Lung (tissue), 12 donors: ENCODE results near the gene USP33. TPM values are rescaled to one million over a fixed set of nuclear protein-coding genes. Genes with fewer than 3 reads are reported as not detected.

ENCODE experiments used
- ATAC-seq: fragments of 200-7000 bp; cut with Tn5 transposase; one replicate; pipeline ENCODE4 v1.9.1; 2020; ENCODE audit warnings: moderate number of reproducible peaks; ENCODE audit not compliant: insufficient read depth, low FRiP score
- DNase-seq, 3 donors: peaks; one replicate each; pipeline ENCODE4 v3.0.0-alpha.2; 2013 to 2017
- H3K27ac ChIP-seq, 2 donors: one replicate each; pipeline ENCODE4 v1.5.1; 2013; ENCODE audit warnings: mild to moderate bottlenecking in 2 of 2, moderate library complexity in 2 of 2, control low read depth in 1 of 2, inconsistent platforms in 1 of 2, low read depth in 1 of 2, low read length in 1 of 2
- H3K27me3 ChIP-seq, 3 donors: one replicate each; pipeline ENCODE4 v1.5.1; 2013; ENCODE audit warnings: low read length in 2 of 3; ENCODE audit not compliant: control insufficient read depth in 3 of 3, insufficient read depth in 3 of 3
- H3K36me3 ChIP-seq, 4 donors: one replicate each; pipeline ENCODE4 v1.5.1; 2013; ENCODE audit warnings: low read length in 4 of 4, mild to moderate bottlenecking in 1 of 4, moderate library complexity in 1 of 4; ENCODE audit not compliant: control insufficient read depth in 4 of 4, insufficient read depth in 4 of 4
- H3K4me1 ChIP-seq, 5 donors: one replicate each; pipeline ENCODE4 v1.5.1; 2013; ENCODE audit warnings: low read length in 5 of 5, mild to moderate bottlenecking in 2 of 5, moderate library complexity in 1 of 5; ENCODE audit not compliant: control insufficient read depth in 5 of 5, insufficient read depth in 5 of 5
- H3K4me3 ChIP-seq: one replicate; pipeline ENCODE4 v1.5.1; 2013; ENCODE audit warnings: mild to moderate bottlenecking, control low read depth, moderate library complexity
- H3K9ac ChIP-seq, 2 donors: one replicate each; pipeline ENCODE4 v1.5.1; 2013; ENCODE audit warnings: low read length in 2 of 2, control low read depth in 1 of 2; ENCODE audit not compliant: insufficient read depth in 1 of 2
- H3K9me3 ChIP-seq, 4 donors: one replicate each; pipeline ENCODE4 v1.5.1; 2013; ENCODE audit warnings: low read length in 3 of 4, mild to moderate bottlenecking in 1 of 4, moderate library complexity in 1 of 4; ENCODE audit not compliant: control insufficient read depth in 4 of 4, insufficient read depth in 3 of 4
- CTCF ChIP-seq: IDR thresholded peaks from 2 replicates; pipeline ENCODE4 v1.5.1; 2012; ENCODE audit warnings: mild to moderate bottlenecking; ENCODE audit errors: control extremely low read depth, extremely low read depth
- WGBS, 2 donors: extraction: QIAGEN DNeasy Blood & Tissue Kit; methylation state at CpG; one replicate each; pipeline ENCODE4 v1.1.7; 2013; 5-methylcytosine and 5-hydroxymethylcytosine counted together
- polyA plus RNA-seq, 2 donors: library from polyadenylated mRNA; stranded (reverse); fragments of 200-250 nt; gene quantifications; one replicate each; pipeline ENCODE4 v1.2.1, GENCODE V29; 2013
- total RNA-seq, 2 donors: library from RNA; depleted of rRNA in 1 of 2; stranded (reverse); fragments of >200 nt in 1 of 2; gene quantifications; one replicate each; pipeline ENCODE4 v1.2.1, GENCODE V29; 2014 to 2021
- donor health status: control.
- donor health status: control.
- donor health status: Bipolar disorder and iron deficiency.
- donor health status: healthy.
- donor health status: DM: yes; HTN: yes; CAD: no.

The USP33 gene
- total and polyA plus RNA-seq, 4 donors: 21.9 to 171 (median 40.6) TPM

- Histone ChIP-seq H3K4me1 (peaks cover 0 to 17% (median 3%) of the 10 kb centered on the region in 5 donors), H3K36me3 (no peaks in the 10 kb centered on the region), H3K9me3 (no peaks in the 10 kb centered on the region), H3K27me3 (no peaks in the 10 kb centered on the region), H3K9ac (peak overlapping the region; percentile 65 to 99), H3K4me3 (peak overlapping the region; percentile 85), H3K27ac (peak overlapping the region; percentile 99)
- peak; percentile 95 for ATAC-seq
- DNase-seq: peak; percentile 94 to 96 (median 95)
- TF ChIP-seq CTCF: peak; percentile 64
- WGBS, 2 donors: 0 to 1% methylated on average over 63 to 72 of the region's 72 CpGs
Observed at GRCh38 chr1:77683160-77684148, 76.2 kb downstream of the USP33 start.

- TF ChIP-seq CTCF: no peak
- ATAC-seq (peak; percentile 84), DNase-seq (peak; percentile 95 to 98 (median 98))
- Histone ChIP-seq H3K4me1 (peaks cover 0 to 17% (median 3%) of the 10 kb centered on the region in 5 donors), H3K36me3 (no peaks in the 10 kb centered on the region), H3K9me3 (no peaks in the 10 kb centered on the region), H3K27ac (peak within 1 kb of the TSS; percentile 99), H3K4me3 (peak within 1 kb of the TSS; percentile 91), H3K27me3 (no peaks in the 10 kb centered on the region), H3K9ac (peak within 1 kb of the TSS; percentile 94 to 99)
- 0 to 1% methylated on average over 33 to 56 of the region's 56 CpGs for WGBS, 2 donors
Observed at GRCh38 chr1:77682460-77683159, 77.0 kb downstream of the USP33 start, which contains the start of gene ZZZ3. Gene ZZZ3, minus strand, starts transcription at chr1:77682658. Its CDS starts 49,304 bp downstream, at chr1:77633354.

- ATAC-seq (no peak), DNase-seq (no peak)
- Histone ChIP-seq H3K27ac (no peak overlapping the region), H3K4me3 (no peak overlapping the region), H3K9ac (no peak overlapping the region), H3K9me3 (no peaks in the 10 kb centered on the region), H3K36me3 (no peaks in the 10 kb centered on the region), H3K27me3 (no peaks in the 10 kb centered on the region), H3K4me1 (peaks cover 0 to 17% (median 3%) of the 10 kb centered on the region in 5 donors)
- 63 to 82% methylated on average over 2 of the region's 2 CpGs for WGBS, 2 donors
- TF ChIP-seq CTCF: no peak
Observed at GRCh38 chr1:77680173-77680572, 79.5 kb downstream of the USP33 start.
